Hypothalamus (tissue), 51 donors: Measurements from ENCODE around the gene GOLGA7B.

Experiments used
- DNase-seq, 51 donors: peaks; one replicate each; lab custom pipeline; 2025; lab: John Stamatoyannopoulos, UW

GOLGA7B gene

DNA sequence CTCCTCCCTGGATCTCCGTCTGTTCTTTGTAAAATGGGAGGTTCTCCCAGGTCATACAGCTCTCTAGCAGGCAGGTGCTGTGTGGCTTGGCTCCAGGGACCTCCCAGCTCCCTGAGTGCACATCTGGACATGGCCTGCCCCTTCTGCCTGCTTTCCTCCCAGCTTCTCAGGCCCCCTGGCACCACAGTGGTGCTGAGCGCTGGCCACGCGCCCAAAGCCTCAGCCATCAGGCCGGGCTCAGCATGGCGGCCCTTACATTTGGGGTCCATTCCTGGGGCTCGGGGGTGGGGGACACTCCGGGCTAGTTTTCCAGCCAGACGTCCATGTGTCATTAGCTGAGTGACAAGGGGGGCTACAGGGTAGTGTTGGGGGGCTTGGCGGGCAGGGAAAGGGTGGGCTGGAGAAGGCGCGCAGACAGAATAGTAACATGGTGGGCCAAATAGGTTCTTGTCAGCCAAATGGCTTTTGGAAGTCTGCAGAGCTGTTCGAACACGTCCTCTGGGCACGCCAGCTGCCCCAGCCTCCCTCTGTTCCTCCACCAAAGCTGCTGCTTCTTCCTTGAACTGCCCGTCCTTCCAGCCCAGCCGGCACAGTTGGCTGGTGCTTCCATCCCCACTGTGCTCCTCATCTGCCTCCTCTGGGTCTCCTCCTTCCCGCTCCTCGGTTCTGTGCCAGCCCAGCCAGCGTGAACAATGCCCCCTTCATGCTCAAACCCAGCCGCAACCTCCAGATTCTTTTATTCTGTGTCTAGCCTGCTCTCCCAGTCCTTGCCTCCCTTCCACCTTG lies 65.9 kb downstream of the GOLGA7B start:
- DNase-seq = peak in 49 of 51 donors; percentile 8 to 83 (median 59)

DNA sequence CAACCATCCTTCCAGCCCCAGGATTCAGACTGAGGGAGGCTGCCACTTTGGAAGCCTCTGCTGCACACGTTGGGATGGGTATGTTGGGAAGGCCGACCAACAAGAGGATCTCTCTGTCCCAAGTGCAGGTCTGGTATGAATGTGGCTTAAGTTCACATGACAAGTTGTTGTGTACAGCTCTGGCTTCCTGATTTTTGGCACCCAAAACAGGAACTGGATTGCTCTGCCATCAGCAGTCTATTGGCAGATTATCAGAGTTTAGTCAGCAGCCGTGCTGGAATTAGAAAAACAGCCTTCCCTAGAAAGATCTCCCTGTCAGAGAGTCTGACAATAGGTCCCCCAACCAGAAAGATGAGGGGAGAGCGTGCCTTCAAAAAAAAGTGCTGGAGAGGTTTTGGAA lies 66.9 kb downstream of the GOLGA7B start:
- peak in 30 of 51 donors; percentile 6 to 70 (median 30) for DNase-seq

DNA sequence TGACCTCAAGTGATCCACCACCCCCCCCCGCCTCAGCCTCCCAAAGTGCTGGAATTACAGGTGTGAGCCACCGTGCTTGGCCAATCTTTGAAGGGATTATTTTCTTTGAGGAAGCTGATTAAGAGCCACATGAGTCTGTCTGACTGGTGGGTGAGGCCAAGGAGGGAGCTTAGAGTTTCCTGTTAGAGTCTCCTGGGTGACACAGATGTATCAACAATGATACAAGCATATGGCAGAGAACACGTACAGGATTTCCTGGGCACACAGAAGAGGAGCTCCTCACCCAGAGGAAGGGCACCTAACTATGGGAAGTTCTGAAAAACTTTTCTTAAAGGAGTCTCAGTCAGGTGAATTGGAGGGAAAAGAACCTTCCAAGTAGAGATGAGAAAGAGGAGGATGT lies 69.4 kb downstream of the GOLGA7B start:
- no peak for DNase-seq

DNA sequence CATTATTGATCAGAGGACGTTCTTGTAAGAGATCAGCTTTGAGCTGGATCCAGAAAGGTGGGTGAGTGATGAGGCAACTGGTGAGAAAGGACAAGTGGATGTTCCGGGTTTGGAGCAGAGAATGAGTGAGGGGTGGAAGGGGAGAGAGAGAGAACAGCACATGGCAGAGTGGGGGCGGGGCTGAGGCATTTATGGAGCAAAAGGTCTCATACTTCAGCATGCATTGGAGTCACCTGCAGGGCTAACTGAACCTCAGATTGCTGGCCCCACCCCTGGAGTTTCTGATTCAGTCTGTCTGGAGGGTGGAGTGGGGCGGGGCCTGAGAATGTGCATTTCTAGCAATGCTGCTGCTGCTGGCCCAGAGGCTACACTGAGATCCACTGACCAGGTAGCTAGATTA lies 71.2 kb downstream of the GOLGA7B start:
- no peak for DNase-seq
